CD4-positive, alpha-beta T cell (primary cell): Measurements from ENCODE around the gene LRSAM1. TPM values are rescaled to one million over a fixed set of nuclear protein-coding genes. Genes with fewer than 3 reads are reported as not detected.

Experiments used
- ATAC-seq: fragments of 200-7000 bp; cut with Tn5 transposase; one replicate; pipeline ENCODE4 v1.10.0; 2022; ENCODE audit warnings: mild to moderate bottlenecking; ENCODE audit not compliant: poor library complexity
- CTCF ChIA-PET: fragments of 350-600 bp; sonication (Branson Sonifier 250); formaldehyde crosslinking; loops from one replicate; lab custom pipeline; 2021; ENCODE audit warnings: antibody characterized with exemption, inconsistent platforms; lab: Charles Lee
- POLR2A ChIA-PET: fragments of 350-600 bp; sonication (Branson Sonifier 250); formaldehyde crosslinking; loops from one replicate; lab custom pipeline; 2021; ENCODE audit warnings: antibody characterized with exemption, inconsistent platforms; lab: Charles Lee
- DNase-seq, 14 experiments: peaks; one replicate each; pipeline ENCODE4 v3.0.0-alpha.2; 2013 to 2020; ENCODE audit warnings: mixed read lengths in 2 of 14
- H3K27ac ChIP-seq, 2 donors: one replicate each; pipeline versions ENCODE4 v1.5.1 to v1.7.0; 2013; ENCODE audit warnings: low read length in 2 of 2, low read depth in 1 of 2, mild to moderate bottlenecking in 1 of 2
- H3K27me3 ChIP-seq, 2 experiments: 1 replicate in 1 of 2; 2 replicates in 1 of 2; pipeline versions ENCODE4 v1.6.1 to v1.7.0; 2013; ENCODE audit warnings: low read length in 2 of 2, control low read depth in 1 of 2, mild to moderate bottlenecking in 1 of 2, moderate library complexity in 1 of 2; ENCODE audit not compliant: insufficient read depth in 2 of 2, control insufficient read depth in 1 of 2
- H3K36me3 ChIP-seq: one replicate; pipeline ENCODE4 v1.6.1; 2013; ENCODE audit warnings: low read length, control low read depth; ENCODE audit not compliant: insufficient read depth
- H3K4me1 ChIP-seq: one replicate; pipeline ENCODE4 v1.6.1; 2013; ENCODE audit warnings: low read length, control low read depth; ENCODE audit not compliant: insufficient read depth
- H3K4me3 ChIP-seq: one replicate; pipeline ENCODE4 v1.5.1; 2013; ENCODE audit warnings: mild to moderate bottlenecking, low read length, moderate library complexity
- H3K9me3 ChIP-seq, 2 experiments: 1 replicate in 1 of 2; 2 replicates in 1 of 2; pipeline versions ENCODE4 v1.6.1 to v1.7.0; 2013; ENCODE audit warnings: low read length in 2 of 2, mild to moderate bottlenecking in 2 of 2, control low read depth in 1 of 2, moderate library complexity in 1 of 2; ENCODE audit not compliant: control insufficient read depth in 1 of 2, insufficient read depth in 1 of 2
- H3K27ac Mint-ChIP-seq: one replicate; pipeline ENCODE4 v1.8.0; 2020; ENCODE audit warnings: mixed read lengths
- H3K27me3 Mint-ChIP-seq: one replicate; pipeline ENCODE4 v1.8.0; 2021; ENCODE audit warnings: mixed read lengths
- H3K36me3 Mint-ChIP-seq: one replicate; pipeline ENCODE4 v1.8.0; 2021; ENCODE audit warnings: low read depth, mixed read lengths
- H3K4me1 Mint-ChIP-seq: one replicate; pipeline ENCODE4 v1.8.0; 2021; ENCODE audit warnings: low read depth, mixed read lengths
- H3K4me3 Mint-ChIP-seq: one replicate; pipeline ENCODE4 v1.8.0; 2020; ENCODE audit warnings: mild to moderate bottlenecking, mixed read lengths
- H3K9me3 Mint-ChIP-seq: one replicate; pipeline ENCODE4 v1.8.0; 2020; ENCODE audit warnings: mixed read lengths
- intact Hi-C, 2 experiments: fragments of 100-400 bp; cut with DNase I in 1 of 2; cut with micrococcal nuclease in 1 of 2; formaldehyde crosslinking; loops; one replicate each; pipeline versions ENCODE4 v1.15.1 to v1.9.0; 2023 to 2025; cut with DNase I, micrococcal nuclease
- total RNA-seq, 174 experiments: library from RNA in 2 of 174; stranded (reverse) in 2 of 174; gene quantifications; one replicate each; pipeline ENCODE4 v1.2.3 and lab custom pipeline; 2021 to 2026
- TF ChIP-seq, protein P1 (sequence below): fragments of 200-600 bp; IDR thresholded peaks from one replicate; pipeline ENCODE4 v1.8.0; 2022; ENCODE audit warnings: antibody characterized with exemption, mild to moderate bottlenecking

LRSAM1 gene
- total RNA-seq, 2 experiments from 2014 or later: 11.4 to 16.0 TPM

DNA sequence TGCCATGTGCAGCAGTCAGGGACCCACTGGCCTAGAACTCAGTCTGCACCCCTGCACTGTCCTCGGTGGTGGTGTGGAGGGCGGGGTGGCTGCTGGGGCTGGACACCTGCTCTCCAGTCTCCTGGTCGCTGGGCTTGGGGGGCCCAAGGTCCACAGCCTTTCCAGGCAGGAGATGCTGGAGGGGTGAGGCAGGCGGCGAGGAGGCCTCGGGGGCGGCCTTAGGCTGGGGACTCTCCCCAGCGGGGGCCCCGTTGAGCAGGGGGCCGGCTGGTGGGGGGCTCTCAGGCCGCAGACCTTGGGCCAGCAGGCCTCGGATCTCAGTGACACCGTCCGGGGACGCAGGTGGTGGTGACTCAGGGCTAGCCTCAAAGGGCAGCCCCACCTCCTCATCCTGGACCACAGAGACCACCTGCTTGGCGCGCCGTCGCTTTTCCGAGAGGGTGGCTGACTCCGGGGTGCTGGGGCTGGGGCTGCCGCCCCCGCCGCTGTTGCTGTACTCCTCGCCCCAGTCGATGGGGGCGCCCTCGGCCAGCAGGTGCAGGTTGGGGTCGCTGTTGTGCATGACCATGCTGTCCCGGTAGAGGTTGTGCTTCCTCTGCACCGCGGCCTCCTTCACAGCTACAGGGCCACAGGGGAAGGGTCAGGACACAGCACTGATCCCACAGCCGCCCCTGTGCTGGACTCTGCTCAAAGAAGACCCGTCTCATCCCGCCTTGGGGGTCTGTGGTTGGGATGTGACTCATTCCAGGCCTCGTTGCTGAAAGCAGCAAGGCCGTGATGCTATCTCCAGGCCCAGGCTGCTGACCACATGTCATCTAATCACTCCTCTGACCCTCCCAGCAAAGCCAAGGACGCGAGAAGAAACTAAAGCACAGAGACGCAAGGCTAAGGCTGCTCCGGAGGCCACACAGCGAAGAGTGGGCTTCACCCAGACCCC is 55.8 kb downstream of the LRSAM1 start:
- POLR2A ChIA-PET: interaction anchor here (0.6 kb wide), 1 partner anchor 279 kb away, joined by 3 read pairs; the partner anchor contains the start of gene CDK9
- peaks cover 9% of the 10 kb centered on the region for H3K36me3 ChIP-seq
- ATAC-seq: no peak
- no peak overlapping the region for H3K27ac Mint-ChIP-seq
- H3K9me3 ChIP-seq: no peaks in the 10 kb centered on the region
- H3K4me3 Mint-ChIP-seq: no peak overlapping the region
- H3K27me3 Mint-ChIP-seq: no peaks in the 10 kb centered on the region
- TF ChIP-seq, protein P1, sequence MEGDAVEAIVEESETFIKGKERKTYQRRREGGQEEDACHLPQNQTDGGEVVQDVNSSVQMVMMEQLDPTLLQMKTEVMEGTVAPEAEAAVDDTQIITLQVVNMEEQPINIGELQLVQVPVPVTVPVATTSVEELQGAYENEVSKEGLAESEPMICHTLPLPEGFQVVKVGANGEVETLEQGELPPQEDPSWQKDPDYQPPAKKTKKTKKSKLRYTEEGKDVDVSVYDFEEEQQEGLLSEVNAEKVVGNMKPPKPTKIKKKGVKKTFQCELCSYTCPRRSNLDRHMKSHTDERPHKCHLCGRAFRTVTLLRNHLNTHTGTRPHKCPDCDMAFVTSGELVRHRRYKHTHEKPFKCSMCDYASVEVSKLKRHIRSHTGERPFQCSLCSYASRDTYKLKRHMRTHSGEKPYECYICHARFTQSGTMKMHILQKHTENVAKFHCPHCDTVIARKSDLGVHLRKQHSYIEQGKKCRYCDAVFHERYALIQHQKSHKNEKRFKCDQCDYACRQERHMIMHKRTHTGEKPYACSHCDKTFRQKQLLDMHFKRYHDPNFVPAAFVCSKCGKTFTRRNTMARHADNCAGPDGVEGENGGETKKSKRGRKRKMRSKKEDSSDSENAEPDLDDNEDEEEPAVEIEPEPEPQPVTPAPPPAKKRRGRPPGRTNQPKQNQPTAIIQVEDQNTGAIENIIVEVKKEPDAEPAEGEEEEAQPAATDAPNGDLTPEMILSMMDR: no peak
- H3K4me1 ChIP-seq: peaks cover 3% of the 10 kb centered on the region
- no peak overlapping the region for H3K27ac ChIP-seq
- no peak for DNase-seq
- H3K4me3 ChIP-seq: no peak overlapping the region
- H3K27me3 ChIP-seq: no peaks in the 10 kb centered on the region
- no peaks in the 10 kb centered on the region for H3K9me3 Mint-ChIP-seq
- peaks cover 4% of the 10 kb centered on the region for H3K4me1 Mint-ChIP-seq
- intact Hi-C loops: no loop called here
- CTCF ChIA-PET: interaction anchor here (1.0 kb wide), 1 partner anchor 125 kb away, joined by 4 read pairs; no protein-coding TSS in a partner anchor
- H3K36me3 Mint-ChIP-seq: no peaks in the 10 kb centered on the region

DNA sequence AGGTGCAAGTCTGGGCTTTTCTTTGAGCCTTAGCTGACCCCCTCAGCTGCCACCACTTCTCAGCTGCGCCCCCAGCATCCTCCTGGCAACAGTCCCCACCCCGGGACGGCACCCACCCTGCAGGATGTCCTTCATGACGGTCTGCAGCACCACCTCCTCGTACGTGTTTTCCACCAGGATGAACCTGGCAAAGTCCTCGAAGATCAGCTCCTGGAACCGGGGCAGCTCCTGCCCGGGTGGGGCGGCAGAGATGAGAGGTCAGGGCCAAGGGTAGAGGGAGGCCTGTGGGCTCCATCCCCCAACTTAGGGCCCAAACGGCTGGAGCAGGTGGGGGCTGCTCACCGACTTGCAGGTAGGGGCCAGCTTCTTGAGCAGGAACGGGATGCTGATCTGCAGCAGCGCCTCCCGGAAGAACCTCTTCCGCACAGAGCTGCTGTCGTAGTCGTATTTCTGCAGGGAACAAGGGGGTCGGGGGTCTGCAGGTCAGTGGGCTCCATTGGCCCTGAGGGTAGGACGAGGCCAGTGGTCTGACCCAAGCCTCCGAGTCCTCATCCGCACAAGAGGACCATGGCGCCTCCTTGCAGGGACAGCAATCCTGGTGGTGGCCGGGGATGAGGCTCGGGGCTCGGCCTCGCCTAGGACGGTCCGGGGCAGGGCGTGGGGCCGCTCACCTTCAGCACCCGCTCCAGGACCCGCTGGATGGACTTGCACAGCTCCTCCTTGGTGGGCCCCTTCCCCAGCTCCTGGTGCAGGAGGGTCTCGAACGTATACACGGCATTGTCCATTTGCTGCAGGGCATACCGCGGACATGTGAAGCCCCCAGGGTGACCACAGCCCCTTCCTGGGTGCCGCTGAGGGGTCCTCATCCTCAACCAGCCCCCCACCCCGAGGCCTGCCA is 56.7 kb downstream of the LRSAM1 start:
- peaks cover 12% of the 10 kb centered on the region for H3K36me3 ChIP-seq
- no peak overlapping the region for H3K27ac ChIP-seq
- DNase-seq (no peak), ATAC-seq (no peak)
- CTCF ChIA-PET: interaction anchor here (1.0 kb wide), 1 partner anchor 124 kb away, joined by 4 read pairs; no protein-coding TSS in a partner anchor
- peaks cover 3% of the 10 kb centered on the region for H3K4me1 ChIP-seq
- no peak overlapping the region for H3K4me3 ChIP-seq
- no peak overlapping the region for H3K27ac Mint-ChIP-seq
- TF ChIP-seq, protein P1: no peak
- no peaks in the 10 kb centered on the region for H3K9me3 Mint-ChIP-seq
- H3K9me3 ChIP-seq: no peaks in the 10 kb centered on the region
- no peak overlapping the region for H3K4me3 Mint-ChIP-seq
- POLR2A ChIA-PET: interaction anchor here (0.7 kb wide), 1 partner anchor 100 kb away, joined by 3 read pairs; no protein-coding TSS in a partner anchor
- H3K27me3 Mint-ChIP-seq: no peaks in the 10 kb centered on the region
- no peaks in the 10 kb centered on the region for H3K27me3 ChIP-seq
- H3K4me1 Mint-ChIP-seq: peaks cover 4% of the 10 kb centered on the region
- H3K36me3 Mint-ChIP-seq: no peaks in the 10 kb centered on the region
- intact Hi-C loops: no loop called here

DNA sequence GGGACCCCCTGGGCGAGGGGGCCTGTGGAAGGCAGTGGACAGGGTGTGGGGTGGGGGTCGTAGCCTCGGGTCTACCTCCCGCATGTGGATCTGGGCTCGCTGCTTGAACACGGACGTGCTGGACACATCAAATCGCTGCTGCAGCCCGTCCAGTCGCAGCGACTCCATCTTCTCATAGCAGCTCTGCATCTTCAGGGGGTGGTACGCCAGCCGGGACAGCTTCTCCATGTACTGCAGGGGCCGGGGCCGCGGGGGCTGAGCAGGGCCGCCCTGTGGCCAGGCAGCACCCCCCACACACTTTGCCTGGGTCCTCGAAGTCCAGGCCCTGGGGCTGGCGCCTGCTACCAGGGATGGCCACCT is 57.6 kb downstream of the LRSAM1 start:
- TF ChIP-seq, protein P1: no peak
- H3K4me1 Mint-ChIP-seq: peaks cover 3% of the 10 kb centered on the region
- DNase-seq (no peak), ATAC-seq (no peak)
- no peaks in the 10 kb centered on the region for H3K27me3 Mint-ChIP-seq
- ChIA-PET CTCF (no interaction called here), POLR2A (no interaction called here)
- H3K27ac Mint-ChIP-seq: no peak overlapping the region
- H3K9me3 Mint-ChIP-seq: no peaks in the 10 kb centered on the region
- Histone ChIP-seq H3K27me3 (no peaks in the 10 kb centered on the region), H3K9me3 (no peaks in the 10 kb centered on the region), H3K36me3 (peaks cover 14% of the 10 kb centered on the region), H3K4me1 (peaks cover under 1% of the 10 kb centered on the region), H3K27ac (no peak overlapping the region), H3K4me3 (no peak overlapping the region)
- intact Hi-C loops: no loop called here
- H3K36me3 Mint-ChIP-seq: no peaks in the 10 kb centered on the region
- H3K4me3 Mint-ChIP-seq: no peak overlapping the region
